ENCODE data around the gene SLC4A5.

SLC4A5 gene

GRCh38 chr2:74312913-74313312 lies 30.3 kb downstream of the SLC4A5 start:
- no peak for DNase-seq

GRCh38 chr2:74307720-74308119 lies 35.5 kb downstream of the SLC4A5 start:
- DNase-seq: no peak

- no peak for DNase-seq
Measured at GRCh38 chr2:74304332-74305148, 38.7 kb downstream of the SLC4A5 start.

GRCh38 chr2:74302865-74303264 lies 40.4 kb downstream of the SLC4A5 start:
- DNase-seq: no peak

GRCh38 chr2:74301262-74301661 lies 42.0 kb downstream of the SLC4A5 start:
- no peak for DNase-seq

- no peak for DNase-seq
Measured at GRCh38 chr2:74300506-74300905, 42.7 kb downstream of the SLC4A5 start.

GRCh38 chr2:74297950-74298349 lies 45.3 kb downstream of the SLC4A5 start:
- DNase-seq: no peak

GRCh38 chr2:74297391-74297790 lies 45.8 kb downstream of the SLC4A5 start:
- no peak for DNase-seq

GRCh38 chr2:74293191-74293991 lies 49.8 kb downstream of the SLC4A5 start:
- no peak for DNase-seq

- DNase-seq: no peak
Measured at GRCh38 chr2:74292751-74293150, 50.5 kb downstream of the SLC4A5 start.

GRCh38 chr2:74291886-74292621 lies 51.2 kb downstream of the SLC4A5 start:
- no peak for DNase-seq

GRCh38 chr2:74291218-74291544 lies 52.0 kb downstream of the SLC4A5 start:
- DNase-seq: no peak

GRCh38 chr2:74290466-74291217 lies 52.6 kb downstream of the SLC4A5 start:
- no peak for DNase-seq

- no peak for DNase-seq
Measured at GRCh38 chr2:74290066-74290465, 53.1 kb downstream of the SLC4A5 start.

- no peak for DNase-seq
Measured at GRCh38 chr2:74286725-74287124, 56.5 kb downstream of the SLC4A5 start.

GRCh38 chr2:74281141-74281975 lies 61.9 kb downstream of the SLC4A5 start:
- no peak for DNase-seq

- no peak for DNase-seq
Measured at GRCh38 chr2:74278694-74279093, 64.5 kb downstream of the SLC4A5 start.

- DNase-seq: no peak
Measured at GRCh38 chr2:74278176-74278575, 65.0 kb downstream of the SLC4A5 start.

- DNase-seq: no peak
Measured at GRCh38 chr2:74275228-74275627, 68.0 kb downstream of the SLC4A5 start.

- no peak for DNase-seq
Measured at GRCh38 chr2:74269667-74270066, 73.5 kb downstream of the SLC4A5 start.

- no peak for DNase-seq
Measured at GRCh38 chr2:74267068-74267467, 76.1 kb downstream of the SLC4A5 start.

GRCh38 chr2:74264281-74264680 lies 78.9 kb downstream of the SLC4A5 start:
- no peak for DNase-seq
